ENCODE results near the gene APOA1. TPM values are rescaled to one million over a fixed set of nuclear protein-coding genes. Genes with fewer than 3 reads are reported as not detected.
A peak's percentile ranks its signal among the peaks of the same experiment; 100 is the strongest.

The APOA1 gene
- 1.6 TPM for total RNA-seq

GRCh38 chr11:116837231-116838091, at the start of gene APOA1:
TSS of gene APOA1 (minus strand) at chr11:116837622. CDS start at chr11:116837387, 235 bp downstream.
- DNase-seq = no peak

- no peak for DNase-seq
Observed at GRCh38 chr11:116885951-116886655, 48.7 kb upstream of the APOA1 start.

GRCh38 chr11:116882386-116882785, 45.0 kb upstream of the APOA1 start:
- DNase-seq = peak; percentile 70

GRCh38 chr11:116881143-116881542, 43.7 kb upstream of the APOA1 start:
- peak; percentile 23 for DNase-seq

- DNase-seq = peak; percentile 91
Observed at GRCh38 chr11:116879800-116880625, 42.6 kb upstream of the APOA1 start.

- DNase-seq = no peak
Observed at GRCh38 chr11:116876656-116877055, 39.2 kb upstream of the APOA1 start.

- DNase-seq = no peak
Observed at GRCh38 chr11:116875194-116875593, 37.8 kb upstream of the APOA1 start.

GRCh38 chr11:116874251-116874650, 36.8 kb upstream of the APOA1 start:
- no peak for DNase-seq

- DNase-seq = no peak
Observed at GRCh38 chr11:116873381-116873780, 36.0 kb upstream of the APOA1 start.

GRCh38 chr11:116871248-116871647, 33.8 kb upstream of the APOA1 start:
- no peak for DNase-seq

GRCh38 chr11:116870054-116870453, 32.6 kb upstream of the APOA1 start:
- DNase-seq = no peak

- DNase-seq = no peak
Observed at GRCh38 chr11:116869610-116870009, 32.2 kb upstream of the APOA1 start.

- DNase-seq = no peak
Observed at GRCh38 chr11:116868066-116868465, 30.6 kb upstream of the APOA1 start.

GRCh38 chr11:116867619-116868018, 30.2 kb upstream of the APOA1 start:
- no peak for DNase-seq

- no peak for DNase-seq
Observed at GRCh38 chr11:116866804-116867455, 29.5 kb upstream of the APOA1 start.

- DNase-seq = no peak
Observed at GRCh38 chr11:116865696-116866095, 28.3 kb upstream of the APOA1 start.

GRCh38 chr11:116864531-116864930, 27.1 kb upstream of the APOA1 start:
- no peak for DNase-seq

GRCh38 chr11:116862951-116863350, 25.5 kb upstream of the APOA1 start:
- no peak for DNase-seq

- no peak for DNase-seq
Observed at GRCh38 chr11:116862185-116862584, 24.8 kb upstream of the APOA1 start.

GRCh38 chr11:116861539-116861938, 24.1 kb upstream of the APOA1 start:
- no peak for DNase-seq

- no peak for DNase-seq
Observed at GRCh38 chr11:116860303-116860702, 22.9 kb upstream of the APOA1 start.

GRCh38 chr11:116859175-116859574, 21.8 kb upstream of the APOA1 start:
- no peak for DNase-seq

Measured in skin of body (tissue), 2 donors.